NCI-H1930 (cell line): ENCODE data around the gene NSUN6.

Source experiments
- DNase-seq, 2 experiments: peaks; one replicate each; lab custom pipeline; 2025; lab: John Stamatoyannopoulos, UW

Gene NSUN6

DNA sequence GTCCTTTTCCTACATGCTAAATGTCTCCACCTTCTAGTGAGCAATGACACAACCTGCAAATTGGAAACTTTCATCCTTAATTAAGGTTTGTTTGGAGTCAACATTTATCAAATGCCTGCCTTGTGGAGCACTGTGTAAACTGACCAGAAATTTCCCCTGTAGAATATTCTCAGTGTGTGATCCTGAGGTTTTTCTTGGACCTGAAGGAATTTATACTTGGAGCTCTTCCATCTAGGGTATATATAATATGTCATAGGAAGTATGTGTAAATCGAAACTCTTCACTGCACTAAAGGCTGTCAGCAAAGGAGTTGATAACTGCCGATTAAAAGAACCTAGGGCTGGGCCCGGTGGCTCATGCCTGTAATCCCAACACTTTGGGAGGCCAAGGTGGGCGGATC lies 152.4 kb downstream of the NSUN6 start:
- no peak for DNase-seq

DNA sequence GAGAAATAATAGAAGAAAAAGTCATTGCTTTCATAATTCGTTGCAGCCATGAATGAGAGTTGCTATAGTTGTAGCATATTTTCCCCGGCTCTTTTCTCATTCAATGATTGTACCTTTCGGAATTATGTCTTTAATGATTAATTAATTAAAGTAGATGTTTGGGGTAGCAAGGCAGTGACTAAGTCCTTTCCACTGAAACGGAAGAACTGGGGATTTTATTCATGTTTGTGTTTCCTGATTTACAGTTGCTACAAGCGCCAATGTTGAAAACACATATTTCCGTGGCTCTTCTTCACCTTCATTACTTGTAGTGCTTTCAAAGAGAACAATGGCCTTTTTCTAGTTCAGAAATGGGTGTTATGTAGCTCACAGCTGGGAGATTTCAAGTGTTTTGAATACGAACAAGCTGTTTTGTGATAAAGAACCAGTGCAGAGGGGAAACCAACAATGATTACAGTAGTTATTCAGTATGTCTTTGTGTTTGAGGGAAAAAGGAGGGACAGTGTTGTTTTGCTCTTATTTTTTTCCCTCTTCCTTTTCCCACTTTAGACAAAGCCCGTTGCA lies 153.5 kb downstream of the NSUN6 start:
- DNase-seq, result no peak
